Brain microvascular endothelial cell (primary cell): ENCODE measurements around the gene PROSER2.

Experiments
- DNase-seq: peaks from one replicate; pipeline ENCODE4 v3.0.0-alpha.2; 2020
- H3K27ac ChIP-seq: fragments of 250-450 bp; sonication (Bioruptor Pico); 2 replicates; pipeline ENCODE4 v1.5.1; 2020; ENCODE audit warnings: mild to moderate bottlenecking, moderate library complexity
- H3K27me3 ChIP-seq: fragments of 250-450 bp; sonication (Bioruptor Pico); replicated peaks from 2 replicates; pipeline ENCODE4 v1.5.1; 2020; ENCODE audit warnings: mild to moderate bottlenecking
- H3K36me3 ChIP-seq: fragments of 250-450 bp; sonication (Bioruptor Pico); replicated peaks from 2 replicates; pipeline ENCODE4 v1.5.1; 2020; ENCODE audit warnings: mild to moderate bottlenecking
- H3K4me3 ChIP-seq: 2 replicates; pipeline ENCODE4 v1.5.1; 2011; ENCODE audit warnings: low read depth, mild to moderate bottlenecking, control low read depth, low read length, moderate library complexity
- in situ Hi-C: cut with HindIII; loops from 2 replicates; pipeline ENCODE4 v1.10.0; 2017; ENCODE audit warnings: low sequenced_read_pairs, low pct_ligation_motif_present
- TF ChIP-seq, protein P1 (sequence below): IDR thresholded peaks from 2 replicates; pipeline ENCODE4 v1.5.1; 2011; ENCODE audit warnings: low read depth, mild to moderate bottlenecking, moderate library complexity, low read length, control low read depth, inconsistent platforms; ENCODE audit errors: missing control alignments

PROSER2 gene

DNA sequence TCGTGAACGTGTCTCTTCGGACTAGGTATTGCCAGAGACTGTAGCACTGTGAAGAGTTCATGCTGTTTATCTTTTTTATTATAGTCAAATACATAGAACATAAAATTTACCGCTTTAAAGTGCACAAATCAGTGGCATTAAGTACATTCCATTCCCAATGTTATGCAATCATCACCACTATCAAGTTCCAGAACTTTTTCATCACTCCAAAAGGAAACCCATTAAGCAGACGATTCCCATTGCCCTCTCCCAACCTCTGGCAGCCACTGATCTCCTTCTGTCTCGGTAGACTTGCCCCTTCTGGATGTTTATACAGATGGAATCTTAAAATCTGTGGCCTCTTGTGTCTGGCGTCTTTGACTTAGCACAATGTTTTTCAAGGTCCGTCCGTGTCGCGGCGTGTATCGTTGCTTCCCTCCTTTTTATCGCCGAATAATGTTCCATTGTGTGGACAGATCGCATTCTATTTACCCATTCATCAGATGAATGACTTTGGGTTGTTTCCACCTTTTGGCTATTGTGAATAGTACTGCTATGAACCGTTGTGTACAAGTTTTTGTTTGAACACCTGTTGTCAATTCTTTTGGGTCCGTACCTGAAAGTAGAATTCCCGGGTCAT, 2.7 kb downstream of the PROSER2 start:
- Histone ChIP-seq H3K36me3 (no peaks in the 10 kb centered on the region), H3K27ac (no peak overlapping the region), H3K27me3 (no peaks in the 10 kb centered on the region), H3K4me3 (no peak overlapping the region)
- no peak for DNase-seq
- in situ Hi-C loops = no loop called here
- TF ChIP-seq, protein P1, sequence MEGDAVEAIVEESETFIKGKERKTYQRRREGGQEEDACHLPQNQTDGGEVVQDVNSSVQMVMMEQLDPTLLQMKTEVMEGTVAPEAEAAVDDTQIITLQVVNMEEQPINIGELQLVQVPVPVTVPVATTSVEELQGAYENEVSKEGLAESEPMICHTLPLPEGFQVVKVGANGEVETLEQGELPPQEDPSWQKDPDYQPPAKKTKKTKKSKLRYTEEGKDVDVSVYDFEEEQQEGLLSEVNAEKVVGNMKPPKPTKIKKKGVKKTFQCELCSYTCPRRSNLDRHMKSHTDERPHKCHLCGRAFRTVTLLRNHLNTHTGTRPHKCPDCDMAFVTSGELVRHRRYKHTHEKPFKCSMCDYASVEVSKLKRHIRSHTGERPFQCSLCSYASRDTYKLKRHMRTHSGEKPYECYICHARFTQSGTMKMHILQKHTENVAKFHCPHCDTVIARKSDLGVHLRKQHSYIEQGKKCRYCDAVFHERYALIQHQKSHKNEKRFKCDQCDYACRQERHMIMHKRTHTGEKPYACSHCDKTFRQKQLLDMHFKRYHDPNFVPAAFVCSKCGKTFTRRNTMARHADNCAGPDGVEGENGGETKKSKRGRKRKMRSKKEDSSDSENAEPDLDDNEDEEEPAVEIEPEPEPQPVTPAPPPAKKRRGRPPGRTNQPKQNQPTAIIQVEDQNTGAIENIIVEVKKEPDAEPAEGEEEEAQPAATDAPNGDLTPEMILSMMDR = no peak

DNA sequence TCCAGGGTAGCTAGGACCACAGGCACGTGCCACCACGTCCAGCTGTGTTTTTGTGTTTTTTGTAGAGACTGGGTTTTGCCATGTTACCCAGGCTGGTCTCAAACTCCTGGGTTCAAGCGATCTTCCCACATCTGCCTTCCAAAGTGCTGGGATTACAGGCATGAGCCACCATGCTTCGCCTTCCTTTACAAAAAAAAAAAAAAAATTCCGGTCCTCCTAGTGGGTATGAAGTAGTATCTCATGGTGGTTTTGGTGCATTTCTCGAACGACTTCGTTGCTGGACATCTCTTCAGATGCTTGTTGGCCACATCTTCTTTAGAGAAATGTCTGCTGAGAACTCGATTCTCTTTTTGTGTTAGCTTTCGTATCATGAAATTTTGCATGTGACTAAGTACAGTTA, 3.9 kb downstream of the PROSER2 start:
- Histone ChIP-seq H3K27ac (no peak overlapping the region), H3K27me3 (no peaks in the 10 kb centered on the region), H3K4me3 (no peak overlapping the region), H3K36me3 (no peaks in the 10 kb centered on the region)
- TF ChIP-seq, protein P1 = no peak
- no peak for DNase-seq
- in situ Hi-C loops = no loop called here

DNA sequence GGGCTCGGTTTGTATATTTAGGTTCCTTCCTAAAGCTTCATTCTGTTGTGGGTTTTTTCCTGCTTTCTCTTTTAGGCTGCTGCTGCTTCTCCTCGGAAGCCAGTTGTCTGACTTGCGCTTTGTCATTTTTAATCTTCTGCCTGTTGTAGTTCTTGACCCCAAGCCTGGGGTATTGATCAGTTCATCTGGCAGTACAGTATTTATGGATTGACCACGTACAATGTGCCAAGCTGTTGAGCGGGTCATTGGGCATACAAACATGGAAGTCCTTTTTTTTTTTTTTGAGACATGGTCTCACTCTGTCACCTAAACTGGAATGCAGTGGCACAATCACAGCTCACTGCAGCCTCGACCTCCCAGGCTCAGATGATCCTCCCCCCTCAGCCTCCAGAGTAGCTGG, 4.3 kb downstream of the PROSER2 start:
- Histone ChIP-seq H3K4me3 (no peak overlapping the region), H3K27ac (no peak overlapping the region), H3K27me3 (no peaks in the 10 kb centered on the region), H3K36me3 (no peaks in the 10 kb centered on the region)
- TF ChIP-seq, protein P1 = no peak
- DNase-seq = no peak
- in situ Hi-C loops = no loop called here

DNA sequence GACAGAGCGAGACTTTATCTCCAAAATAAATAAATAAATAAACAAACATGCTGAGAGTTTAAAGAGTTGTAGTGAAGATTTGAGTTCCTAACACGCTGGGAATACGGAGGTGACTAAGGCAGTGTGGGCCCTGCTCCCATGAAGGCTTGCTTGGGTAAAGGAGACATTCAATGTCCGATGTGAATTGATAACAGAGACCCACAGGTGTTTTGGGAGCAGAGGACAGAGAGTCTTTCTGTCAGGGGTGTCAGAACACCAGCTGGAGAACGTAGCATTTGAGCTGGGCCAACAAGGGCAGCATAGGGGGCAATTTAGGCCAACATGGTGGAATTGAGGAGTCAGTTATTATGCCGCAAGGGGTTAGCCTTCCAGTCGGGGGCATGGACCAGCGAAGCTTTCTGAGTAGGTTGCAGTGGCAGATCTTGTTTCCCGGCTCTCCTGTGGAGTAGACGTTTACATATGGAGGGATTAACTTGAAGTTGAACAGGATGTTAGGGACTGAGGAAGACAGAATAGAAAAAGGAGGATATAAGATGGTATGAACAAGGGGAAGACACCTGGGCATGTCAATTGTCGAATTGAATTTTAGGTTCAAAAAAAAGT, 5.6 kb downstream of the PROSER2 start:
- Histone ChIP-seq H3K27me3 (no peaks in the 10 kb centered on the region), H3K4me3 (no peak overlapping the region), H3K36me3 (no peaks in the 10 kb centered on the region), H3K27ac (no peak overlapping the region)
- TF ChIP-seq, protein P1 = no peak
- no peak for DNase-seq
- in situ Hi-C loops = no loop called here

DNA sequence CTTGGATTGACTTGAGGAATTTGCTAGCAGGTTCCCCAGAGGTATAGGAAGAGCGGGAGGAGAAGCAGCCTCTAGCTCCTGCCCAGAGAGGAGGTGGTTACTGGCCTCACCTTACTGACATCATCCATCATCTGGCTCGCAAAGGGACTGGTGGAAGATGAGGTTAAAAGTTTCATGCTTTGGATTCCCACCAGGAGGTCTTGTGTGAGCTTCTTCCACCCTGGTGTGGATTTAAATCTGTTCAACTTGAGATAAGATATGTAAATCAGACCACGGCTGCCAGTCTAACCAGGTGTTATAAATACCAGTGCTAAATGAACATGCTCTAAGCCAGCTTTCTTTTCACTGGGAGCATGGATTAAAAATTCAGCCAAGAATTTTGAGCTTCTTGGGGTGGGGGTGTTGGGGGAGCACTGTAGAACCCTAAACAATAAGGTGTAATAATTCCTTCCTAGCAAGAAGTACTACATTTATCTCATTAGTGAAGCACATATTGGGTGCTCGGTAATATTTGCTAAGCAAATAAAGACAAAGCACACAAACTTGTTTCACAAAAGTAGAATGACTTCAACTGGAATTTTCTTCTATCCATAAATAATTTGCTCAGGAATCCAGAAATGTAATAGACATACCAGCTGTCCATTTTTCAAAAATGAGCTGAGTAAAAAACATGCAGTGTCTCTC, 7.8 kb downstream of the PROSER2 start:
- Histone ChIP-seq H3K36me3 (no peaks in the 10 kb centered on the region), H3K4me3 (no peak overlapping the region), H3K27me3 (no peaks in the 10 kb centered on the region), H3K27ac (no peak overlapping the region)
- TF ChIP-seq, protein P1 = no peak
- no peak for DNase-seq
- in situ Hi-C loops = no loop called here
